ENCODE measurements around the gene RAX2. TPM values are rescaled to one million over a fixed set of nuclear protein-coding genes. Genes with fewer than 3 reads are reported as not detected.
A peak's percentile ranks its signal among the peaks of the same experiment; 100 is the strongest.

RAX2 gene
- total and polyA plus RNA-seq, 2 of the 8 experiments (the other 6 are each of a cell fraction or from before 2014, with no cell fraction given) = 0.08 TPM; not detected in 1

- no peak overlapping the region for H2BK120ac ChIP-seq (replicated peaks; ENCODE audit: low read depth, low read length)
- ChIA-PET POLR2A (ENCODE audit: partially characterized antibody) (interaction anchor here (1.1 to 2.0 kb wide), 4 partner anchors 10 to 39 kb away, joined by 3 to 7 read pairs (median 5); partner anchors contain the start of genes MRPL54 and TJP3), CTCF (ENCODE audit: partially characterized antibody) (interaction anchor here (0.9 to 1.5 kb wide), 2 partner anchors 14 to 15 kb away, joined by 3 to 9 read pairs; partner anchors contain the start of gene TJP3)
- FAIRE-seq (no peak), DNase-seq (ENCODE audit: low read depth in 1 of 2, low spot score in 2 of 2) (no peak)
- peaks cover 0 to 3% (median 0%) of the 10 kb centered on the region in 4 experiments; a peak in 2 of 7 replicates for H3K27me3 ChIP-seq (replicated peaks in 1 of 4; ENCODE audit: control insufficient read depth in 3 of 4, extremely low read depth in 1 of 4, insufficient read depth in 3 of 4, low read length in 3 of 4)
- peak overlapping the region; percentile 90; the same call in 1 of the 2 replicates for H2BK12ac ChIP-seq (ENCODE audit: low read depth, low read length)
- H3K9me3 ChIP-seq (ENCODE audit: insufficient read depth in 2 of 2, low read depth in 1 of 2, low read length in 1 of 2) = no peaks in the 10 kb centered on the region
- no peak overlapping the region for H4K91ac ChIP-seq (replicated peaks; ENCODE audit: insufficient read length, low read length)
- H4K20me1 ChIP-seq (replicated peaks in 1 of 2; ENCODE audit: control insufficient read depth in 1 of 2, insufficient read depth in 2 of 2, low read length in 2 of 2) = no peaks in the 10 kb centered on the region
- H3K27ac ChIP-seq (ENCODE audit: low read depth, low read length) = no peak overlapping the region
- H3K79me1 ChIP-seq (ENCODE audit: low read depth, low read length) = no peaks in the 10 kb centered on the region
- peak overlapping the region; percentile 90; the same call in 1 of the 2 replicates for H2BK20ac ChIP-seq (ENCODE audit: low read length)
- H2BK15ac ChIP-seq (ENCODE audit: low read length) = peak overlapping the region; percentile 83; the same call in 1 of the 2 replicates
- no peak for TF ChIP-seq CBX5 (IDR thresholded peaks at IDR 0.05; ENCODE audit: low read depth, low read length)
- no peak for TF ChIP-seq CTCF (IDR thresholded peaks at IDR 0.05; ENCODE audit: control extremely low read depth in 1 of 3, insufficient read depth in 1 of 3, low read depth in 1 of 3, low read length in 3 of 3)
- TF ChIP-seq SRF (IDR thresholded peaks at IDR 0.05; ENCODE audit: low read depth, low read length) = no peak
- no peak for TF ChIP-seq EGR1 (IDR thresholded peaks at IDR 0.05; ENCODE audit: borderline replicate concordance, low read depth, low read length)
- TF ChIP-seq SIRT6 (IDR thresholded peaks at IDR 0.05; ENCODE audit: low read length) = no peak
- TF ChIP-seq RXRA (IDR thresholded peaks at IDR 0.05; ENCODE audit: insufficient read depth, low read depth, low read length) = no peak
- H3K9ac ChIP-seq (replicated peaks in 1 of 4; ENCODE audit: extremely low read depth in 1 of 4, low read depth in 3 of 4, low read length in 3 of 4) = no peak overlapping the region
- H4K8ac ChIP-seq (ENCODE audit: extremely low read depth, insufficient read depth, low read length) = no peak overlapping the region
- peak overlapping the region; percentile 40 to 87 for H3K4me2 ChIP-seq (ENCODE audit: insufficient read depth in 1 of 2, low read depth in 2 of 2, low read length in 2 of 2)
- no peak overlapping the region for H3K14ac ChIP-seq (ENCODE audit: insufficient read length)
- no peak overlapping the region for H2AFZ ChIP-seq (ENCODE audit: low read length)
- peaks cover 8% of the 10 kb centered on the region; the same call in 1 of the 2 replicates for H3K23me2 ChIP-seq (ENCODE audit: low read depth, low read length)
- no peak overlapping the region for H3K56ac ChIP-seq (replicated peaks; ENCODE audit: insufficient read length, low read depth, low read length)
- H3K23ac ChIP-seq (ENCODE audit: insufficient read length) = no peak overlapping the region
- 0 out of 2 replicates have a peak overlapping the region, but pooled peaks have one; percentile 86 for H2AK5ac ChIP-seq (ENCODE audit: low read depth, low read length)
- no peak overlapping the region for H4K5ac ChIP-seq (ENCODE audit: insufficient read length, low read depth, low read length)
- 54% methylated on average over 5 of the region's 5 CpGs; no CpG with 5 or more reads in 1 of the 2 experiments for WGBS, 2 experiments (ENCODE audit: extremely low coverage in 1 of 2, insufficient coverage in 1 of 2, insufficient read length in 1 of 2, insufficient replicate concordance in 2 of 2, low coverage in 1 of 2, low lambda C conversion rate in 2 of 2, missing lambda C conversion rate in 1 of 2)
- no peak overlapping the region; the same call in 1 of the 2 replicates for H3K18ac ChIP-seq (ENCODE audit: extremely low read depth, low read length)
- H3K36me3 ChIP-seq (ENCODE audit: control insufficient read depth in 2 of 4, insufficient read depth in 4 of 4, low read length in 3 of 4) = no peaks in the 10 kb centered on the region
- peaks cover 0 to 16% (median 10%) of the 10 kb centered on the region in 4 experiments; a peak in 6 of 7 replicates for H3K4me1 ChIP-seq (replicated peaks in 1 of 4; ENCODE audit: control insufficient read depth in 3 of 4, insufficient read depth in 4 of 4, low read length in 3 of 4)
- no peak overlapping the region for H3K4ac ChIP-seq (replicated peaks; ENCODE audit: insufficient read length, low read depth, low read length)
- no peak overlapping the region for H2BK5ac ChIP-seq (ENCODE audit: low read depth, low read length)
- peak overlapping the region; percentile 1 to 74 (median 23); a peak in 4 of 8 replicates for H3K4me3 ChIP-seq (ENCODE audit: extremely low read depth in 1 of 4, insufficient read depth in 2 of 4, low read depth in 3 of 4, low read length in 4 of 4)
- H3K79me2 ChIP-seq (ENCODE audit: control insufficient read depth in 1 of 2, insufficient read depth in 2 of 2, low read length in 2 of 2) = no peaks in the 10 kb centered on the region
Measured at GRCh38 chr19:3723110-3723488, 48.9 kb downstream of the RAX2 start.
